Activated CD8-positive, alpha-beta memory T cell treated with anti-CD3 and anti-CD28 coated beads, Interleukin-2, amount 50 U/mL, for 4 hours (primary cell): Measurements from ENCODE around the gene AOC2.

Experiments used
- DNase-seq: peaks from one replicate; pipeline ENCODE4 v3.0.0-alpha.2; 2020

AOC2 gene, protein sequence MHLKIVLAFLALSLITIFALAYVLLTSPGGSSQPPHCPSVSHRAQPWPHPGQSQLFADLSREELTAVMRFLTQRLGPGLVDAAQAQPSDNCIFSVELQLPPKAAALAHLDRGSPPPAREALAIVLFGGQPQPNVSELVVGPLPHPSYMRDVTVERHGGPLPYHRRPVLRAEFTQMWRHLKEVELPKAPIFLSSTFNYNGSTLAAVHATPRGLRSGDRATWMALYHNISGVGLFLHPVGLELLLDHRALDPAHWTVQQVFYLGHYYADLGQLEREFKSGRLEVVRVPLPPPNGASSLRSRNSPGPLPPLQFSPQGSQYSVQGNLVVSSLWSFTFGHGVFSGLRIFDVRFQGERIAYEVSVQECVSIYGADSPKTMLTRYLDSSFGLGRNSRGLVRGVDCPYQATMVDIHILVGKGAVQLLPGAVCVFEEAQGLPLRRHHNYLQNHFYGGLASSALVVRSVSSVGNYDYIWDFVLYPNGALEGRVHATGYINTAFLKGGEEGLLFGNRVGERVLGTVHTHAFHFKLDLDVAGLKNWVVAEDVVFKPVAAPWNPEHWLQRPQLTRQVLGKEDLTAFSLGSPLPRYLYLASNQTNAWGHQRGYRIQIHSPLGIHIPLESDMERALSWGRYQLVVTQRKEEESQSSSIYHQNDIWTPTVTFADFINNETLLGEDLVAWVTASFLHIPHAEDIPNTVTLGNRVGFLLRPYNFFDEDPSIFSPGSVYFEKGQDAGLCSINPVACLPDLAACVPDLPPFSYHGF

DNA sequence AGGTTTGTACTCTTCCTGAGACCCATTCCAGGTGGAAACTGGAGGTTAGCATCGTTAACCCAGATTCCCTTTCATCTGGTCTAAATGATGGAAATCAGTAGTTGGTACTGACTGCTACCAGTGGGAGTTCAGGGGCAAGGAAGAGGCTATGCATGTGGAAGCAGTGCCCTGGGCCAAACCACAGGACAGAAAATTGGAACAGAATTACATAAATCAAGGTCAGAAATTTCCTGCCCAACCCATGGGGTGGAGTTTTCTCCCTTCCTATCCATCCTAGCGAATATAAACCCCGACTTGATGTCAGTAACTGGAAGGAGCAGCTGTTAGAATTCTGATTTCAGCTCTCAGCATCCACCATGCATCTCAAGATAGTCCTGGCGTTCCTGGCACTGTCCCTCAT is at the start of gene AOC2:
AOC2 (plus strand) TSS at position 310 of the 400 bp plus-strand sequence; CDS start at position 357, 47 bp downstream.
- DNase-seq: no peak

- no peak for DNase-seq
Measured at GRCh38 chr17:42795061-42795460, 49.3 kb upstream of the AOC2 start.

GRCh38 chr17:42795465-42795864 is 48.9 kb upstream of the AOC2 start:
- DNase-seq: no peak

GRCh38 chr17:42796066-42796758 is 48.2 kb upstream of the AOC2 start:
- DNase-seq: no peak

- no peak for DNase-seq
Measured at GRCh38 chr17:42797067-42798007, 47.0 kb upstream of the AOC2 start.

GRCh38 chr17:42798011-42798382 is 46.4 kb upstream of the AOC2 start:
- DNase-seq: no peak

- DNase-seq: peak; percentile 78
Measured at GRCh38 chr17:42798383-42799380, 45.7 kb upstream of the AOC2 start, which contains the start of the genes CNTD1 and COA3. Gene CNTD1 (plus strand): TSS chr17:42798861. CDS start chr17:42799068, 207 bp downstream. Gene COA3 (minus strand): TSS chr17:42798704. CDS start chr17:42798681, 23 bp downstream.

DNA sequence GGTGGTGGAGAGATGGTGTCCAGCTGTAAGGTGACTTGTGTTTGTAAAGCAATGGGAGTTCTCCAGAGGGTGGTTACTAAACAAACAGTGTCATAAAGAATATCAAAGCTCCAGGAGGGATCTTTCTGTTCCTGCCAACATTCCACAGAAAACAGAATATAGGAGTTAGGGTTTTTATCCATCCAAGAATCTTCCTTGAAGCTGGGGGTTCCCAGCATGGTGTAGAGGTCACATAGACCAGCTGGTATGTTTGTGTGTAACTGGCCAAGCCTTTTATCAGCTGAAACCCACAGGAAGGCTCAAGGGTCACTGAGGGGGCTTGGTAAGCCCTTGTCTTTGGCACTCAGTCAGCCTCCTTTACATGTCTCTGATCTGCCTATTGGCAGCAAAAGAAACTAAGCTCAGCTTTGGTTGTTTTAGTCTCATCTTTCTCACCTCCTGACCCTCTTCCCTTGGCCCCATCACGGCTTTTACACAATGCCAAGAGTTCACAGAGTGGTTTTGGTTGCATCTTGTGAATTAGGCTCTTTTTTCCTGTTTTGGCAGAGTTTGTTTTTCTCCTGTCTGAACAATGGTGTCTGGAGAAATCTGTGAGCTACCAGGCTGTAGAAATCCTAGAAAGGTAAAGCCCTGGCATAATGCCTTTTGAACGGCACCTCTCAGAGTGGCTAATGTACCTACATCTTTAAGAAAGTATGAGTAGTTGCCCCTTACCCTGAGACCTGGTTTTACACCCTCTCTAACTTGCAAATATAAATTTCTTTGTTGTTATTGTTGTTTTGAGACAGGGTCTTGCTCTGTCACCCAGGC is 41.1 kb upstream of the AOC2 start:
- no peak for DNase-seq

- DNase-seq: no peak
Measured at GRCh38 chr17:42804918-42805367, 39.4 kb upstream of the AOC2 start.

DNA sequence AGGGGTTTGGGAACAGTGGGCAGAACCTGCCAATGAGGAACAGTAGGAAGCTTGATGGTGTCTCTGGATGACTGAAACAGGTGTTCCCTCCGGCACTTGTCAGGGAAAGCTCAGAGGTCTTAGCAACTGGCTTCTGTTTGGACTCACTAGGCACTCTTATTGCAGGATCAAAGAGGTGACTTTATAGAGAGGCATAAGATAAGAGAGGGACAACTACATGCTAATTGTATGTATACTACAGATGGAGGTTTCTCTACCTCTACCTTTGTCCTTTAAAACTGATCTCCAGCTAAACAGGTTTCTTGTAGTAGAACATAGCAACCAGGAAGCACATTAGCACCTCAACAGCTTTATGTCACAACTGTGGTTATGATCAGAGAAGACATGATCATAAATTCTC is 38.1 kb upstream of the AOC2 start:
- DNase-seq: no peak

GRCh38 chr17:42809250-42809649 is 35.1 kb upstream of the AOC2 start:
- no peak for DNase-seq

- no peak for DNase-seq
Measured at GRCh38 chr17:42814633-42815399, 29.6 kb upstream of the AOC2 start.

DNA sequence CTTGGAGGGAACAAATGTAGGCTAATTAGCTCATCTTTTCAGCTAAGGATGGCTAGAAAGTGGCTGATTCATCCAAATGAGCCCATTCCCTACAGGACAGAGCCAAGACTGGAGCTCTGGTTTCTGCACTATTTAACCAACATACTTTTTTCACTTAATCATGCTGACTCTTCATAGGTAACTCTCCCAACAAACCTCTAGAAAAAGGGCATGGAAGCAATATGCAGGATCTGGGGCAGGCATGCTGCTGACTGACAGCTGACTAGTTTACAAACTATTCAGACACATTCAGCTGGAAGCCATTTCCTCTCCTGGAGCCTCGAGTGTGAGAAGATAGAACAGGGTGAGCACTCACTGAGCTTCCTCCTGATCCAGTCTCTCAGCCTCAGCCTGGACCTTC is 26.5 kb upstream of the AOC2 start:
- no peak for DNase-seq

- DNase-seq: no peak
Measured at GRCh38 chr17:42818379-42818778, 26.0 kb upstream of the AOC2 start.

DNA sequence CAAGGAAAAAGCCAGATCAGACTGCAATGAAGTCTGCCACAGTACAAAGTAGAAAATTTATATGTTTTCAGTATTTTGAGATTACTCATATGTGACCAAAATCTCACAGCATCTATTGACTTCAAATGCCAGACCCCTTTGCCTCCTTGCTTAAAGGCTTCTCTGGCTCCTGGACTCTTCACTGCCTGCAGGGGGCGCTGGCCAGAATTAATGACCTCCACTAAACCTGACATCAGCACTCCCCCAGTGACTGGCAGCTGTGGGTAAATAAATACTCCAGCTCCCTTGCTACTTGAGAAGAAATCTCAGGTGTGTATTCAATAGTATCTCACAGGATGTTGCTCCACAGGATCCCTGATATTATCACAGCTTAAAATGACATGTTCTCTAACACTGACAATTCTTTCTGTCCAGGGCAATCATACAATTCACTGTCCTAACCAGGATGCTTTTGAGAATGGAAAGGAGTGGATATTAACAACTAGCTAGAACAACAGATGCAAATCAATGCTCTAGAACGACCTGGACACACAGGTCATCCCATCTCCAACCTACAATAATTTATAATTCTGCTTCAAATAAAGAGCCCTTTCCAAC is 24.3 kb upstream of the AOC2 start:
- peak; percentile 63 for DNase-seq

DNA sequence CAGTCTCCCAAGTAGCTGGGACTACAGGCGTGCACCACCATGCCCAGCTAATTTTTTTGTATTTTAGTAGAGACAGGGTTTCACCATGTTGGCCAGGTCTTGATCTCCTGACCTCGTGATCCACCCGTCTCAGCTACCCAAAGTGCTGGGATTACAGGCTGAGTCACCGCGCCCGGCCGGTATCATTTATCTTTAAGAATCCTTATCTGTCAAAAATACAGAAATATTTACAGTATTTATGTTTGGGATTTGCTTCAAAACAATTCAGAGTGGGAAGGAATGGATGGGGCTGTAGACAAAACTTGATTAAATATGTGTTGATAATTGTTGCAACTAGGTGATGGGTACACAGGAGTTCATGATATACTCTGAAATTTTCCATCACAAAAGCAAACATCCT is 23.2 kb upstream of the AOC2 start:
- no peak for DNase-seq

GRCh38 chr17:42827472-42827871 is 16.9 kb upstream of the AOC2 start:
- no peak for DNase-seq

DNA sequence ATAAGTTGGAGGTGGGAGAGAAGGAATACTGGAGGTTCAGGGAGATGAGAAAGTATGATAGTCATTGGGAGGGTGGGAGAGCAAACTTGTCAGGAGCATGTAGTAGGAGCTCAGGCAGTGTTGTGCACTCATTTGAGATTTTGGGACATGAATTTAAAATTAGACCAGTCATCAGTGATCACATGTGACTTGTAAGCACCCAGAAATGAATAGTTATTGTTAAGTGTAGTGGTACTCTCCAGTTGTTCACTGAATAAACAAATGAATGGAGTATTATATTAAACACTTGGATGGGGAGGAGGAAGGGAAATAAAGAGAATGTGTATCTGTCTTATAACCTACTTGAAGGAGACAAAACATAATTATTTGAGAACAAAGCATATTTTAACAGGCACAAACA is 13.4 kb upstream of the AOC2 start:
- no peak for DNase-seq
